Stomach (tissue), 4 donors: ENCODE measurements around the gene RAPH1.

Experiments
- CTCF ChIP-seq, 7 experiments: fragments of 450-650 bp in 4 of 7; fragments of 200-600 bp in 3 of 7; sonication (generic) in 3 of 7; IDR thresholded peaks; one replicate each; pipeline ENCODE4 v1.5.1; 2016 to 2019; ENCODE audit warnings: antibody characterized with exemption in 7 of 7, control low read depth in 2 of 7, mild to moderate bottlenecking in 1 of 7
- EP300 ChIP-seq: sonication (generic); formaldehyde crosslinking; IDR thresholded peaks from one replicate; pipeline ENCODE4 v1.6.1; 2017; ENCODE audit warnings: antibody characterized with exemption
- POLR2AphosphoS5 ChIP-seq, 3 donors: sonication (generic); formaldehyde crosslinking; IDR thresholded peaks; one replicate each; pipeline ENCODE4 v1.6.1; 2016; ENCODE audit warnings: antibody characterized with exemption in 3 of 3

GRCh38 chr2:203352604-203353255, 182.4 kb downstream of the RAPH1 start:
- TF ChIP-seq CTCF (IDR thresholded peaks at IDR 0.05): no peak
- no peak for TF ChIP-seq EP300
- TF ChIP-seq POLR2AphosphoS5 (IDR thresholded peaks at IDR 0.05): no peak
